ENCODE results near the gene PNRC2. TPM values are rescaled to one million over a fixed set of nuclear protein-coding genes. Genes with fewer than 3 reads are reported as not detected.
A peak's percentile ranks its signal among the peaks of the same experiment; 100 is the strongest.

The PNRC2 gene
- polyA plus RNA-seq, 1 donor (not counting 4 experiments of a cell fraction or from before 2014, with no cell fraction given): 87.1 TPM

GRCh38 chr1:23915466-23915865 is 44.2 kb upstream of the PNRC2 start:
- dilution Hi-C loops (cut with MboI; ENCODE audit: extremely low pct_ligation_motif_present, low sequenced_read_pairs): no loop called here
- Histone ChIP-seq H3K9ac (ENCODE audit: control insufficient read depth, extremely low read depth, insufficient read depth, low read length) (no peak overlapping the region), H3K4me3 (ENCODE audit: control insufficient read depth in 2 of 3, extremely low read depth in 1 of 3, insufficient read depth in 2 of 3, low read depth in 1 of 3, low read length in 3 of 3) (no peak overlapping the region), H3K27me3 (ENCODE audit: control insufficient read depth, extremely low read depth, insufficient read depth, low read length) (peaks cover 5% of the 10 kb centered on the region), H3K79me2 (ENCODE audit: control insufficient read depth, insufficient read depth, low read length) (no peaks in the 10 kb centered on the region), H3K4me1 (ENCODE audit: control insufficient read depth, extremely low read depth, insufficient read depth, low read length) (no peaks in the 10 kb centered on the region), H3K9me3 (ENCODE audit: control insufficient read depth, low read depth, low read length) (no peaks in the 10 kb centered on the region), H3K9me1 (ENCODE audit: control insufficient read depth, extremely low read depth, insufficient read depth, low read length) (no peaks in the 10 kb centered on the region), H4K20me1 (ENCODE audit: control insufficient read depth, extremely low read depth, insufficient read depth, low read length) (no peaks in the 10 kb centered on the region), H3K27ac (ENCODE audit: control insufficient read depth, insufficient read depth, low read length) (no peak overlapping the region), H2AFZ (ENCODE audit: control insufficient read depth, low read length) (no peak overlapping the region), H3K36me3 (ENCODE audit: control insufficient read depth in 2 of 2, extremely low read depth in 1 of 2, insufficient read depth in 2 of 2, low read length in 2 of 2) (no peaks in the 10 kb centered on the region), H3K4me2 (ENCODE audit: control insufficient read depth, extremely low read depth, insufficient read depth, low read depth, low read length) (no peak overlapping the region)
- FAIRE-seq (no peak), DNase-seq (ENCODE audit: low read depth, low spot score) (no peak)
- TF ChIP-seq CTCF (optimal IDR thresholded peaks at IDR 0.05 in 1 of 3, IDR thresholded peaks at IDR 0.05 in 1 of 3, conservative IDR thresholded peaks at IDR 0.05 in 1 of 3; ENCODE audit: extremely low read depth in 1 of 3, insufficient read depth in 2 of 3, low read length in 3 of 3) (no peak), EZH2 (IDR thresholded peaks at IDR 0.05; ENCODE audit: low read length) (no peak)

GRCh38 chr1:23916209-23917131 is 43.2 kb upstream of the PNRC2 start:
- H3K4me2 ChIP-seq (ENCODE audit: control insufficient read depth, extremely low read depth, insufficient read depth, low read depth, low read length): no peak overlapping the region
- no peaks in the 10 kb centered on the region for H3K4me1 ChIP-seq (ENCODE audit: control insufficient read depth, extremely low read depth, insufficient read depth, low read length)
- H4K20me1 ChIP-seq (ENCODE audit: control insufficient read depth, extremely low read depth, insufficient read depth, low read length): no peaks in the 10 kb centered on the region
- H2AFZ ChIP-seq (ENCODE audit: control insufficient read depth, low read length): no peak overlapping the region
- H3K36me3 ChIP-seq (ENCODE audit: control insufficient read depth in 2 of 2, extremely low read depth in 1 of 2, insufficient read depth in 2 of 2, low read length in 2 of 2): no peaks in the 10 kb centered on the region
- peak; percentile 64 to 89 (median 80) for TF ChIP-seq CTCF (optimal IDR thresholded peaks at IDR 0.05 in 1 of 3, IDR thresholded peaks at IDR 0.05 in 1 of 3, conservative IDR thresholded peaks at IDR 0.05 in 1 of 3; ENCODE audit: extremely low read depth in 1 of 3, insufficient read depth in 2 of 3, low read length in 3 of 3)
- TF ChIP-seq EZH2 (IDR thresholded peaks at IDR 0.05; ENCODE audit: low read length): no peak
- H3K9me3 ChIP-seq (ENCODE audit: control insufficient read depth, low read depth, low read length): no peaks in the 10 kb centered on the region
- dilution Hi-C loops (cut with MboI; ENCODE audit: extremely low pct_ligation_motif_present, low sequenced_read_pairs): no loop called here
- H3K9me1 ChIP-seq (ENCODE audit: control insufficient read depth, extremely low read depth, insufficient read depth, low read length): no peaks in the 10 kb centered on the region
- H3K27ac ChIP-seq (ENCODE audit: control insufficient read depth, insufficient read depth, low read length): no peak overlapping the region
- no peak overlapping the region for H3K4me3 ChIP-seq (ENCODE audit: control insufficient read depth in 2 of 3, extremely low read depth in 1 of 3, insufficient read depth in 2 of 3, low read depth in 1 of 3, low read length in 3 of 3)
- no peaks in the 10 kb centered on the region for H3K79me2 ChIP-seq (ENCODE audit: control insufficient read depth, insufficient read depth, low read length)
- no peak for DNase-seq (ENCODE audit: low read depth, low spot score)
- no peak overlapping the region for H3K9ac ChIP-seq (ENCODE audit: control insufficient read depth, extremely low read depth, insufficient read depth, low read length)
- no peak for FAIRE-seq
- H3K27me3 ChIP-seq (ENCODE audit: control insufficient read depth, extremely low read depth, insufficient read depth, low read length): no peaks in the 10 kb centered on the region

Data from keratinocyte (primary cell).